Ureter (tissue), 1 donor: Measurements from ENCODE around the gene DHX34. TPM values are rescaled to one million over a fixed set of nuclear protein-coding genes. Genes with fewer than 3 reads are reported as not detected.
"Not testable (repeated sequence)": the region's sequence is repeated elsewhere in the genome, so short reads cannot be mapped to it uniquely, and the experiment has no call there.

Experiments used
- DNase-seq: peaks from one replicate; pipeline ENCODE4 v3.0.0-alpha.2; 2020; ENCODE audit warnings: low spot score
- total RNA-seq: library from RNA; stranded (reverse); gene quantifications from one replicate; pipeline ENCODE4 v1.2.4, GENCODE V29; 2023
- donor health status: DM: yes; HTN: yes; CAD: no.

Gene DHX34
- total RNA-seq, 1 donor from 2014 or later, result 20.6 TPM

DNA sequence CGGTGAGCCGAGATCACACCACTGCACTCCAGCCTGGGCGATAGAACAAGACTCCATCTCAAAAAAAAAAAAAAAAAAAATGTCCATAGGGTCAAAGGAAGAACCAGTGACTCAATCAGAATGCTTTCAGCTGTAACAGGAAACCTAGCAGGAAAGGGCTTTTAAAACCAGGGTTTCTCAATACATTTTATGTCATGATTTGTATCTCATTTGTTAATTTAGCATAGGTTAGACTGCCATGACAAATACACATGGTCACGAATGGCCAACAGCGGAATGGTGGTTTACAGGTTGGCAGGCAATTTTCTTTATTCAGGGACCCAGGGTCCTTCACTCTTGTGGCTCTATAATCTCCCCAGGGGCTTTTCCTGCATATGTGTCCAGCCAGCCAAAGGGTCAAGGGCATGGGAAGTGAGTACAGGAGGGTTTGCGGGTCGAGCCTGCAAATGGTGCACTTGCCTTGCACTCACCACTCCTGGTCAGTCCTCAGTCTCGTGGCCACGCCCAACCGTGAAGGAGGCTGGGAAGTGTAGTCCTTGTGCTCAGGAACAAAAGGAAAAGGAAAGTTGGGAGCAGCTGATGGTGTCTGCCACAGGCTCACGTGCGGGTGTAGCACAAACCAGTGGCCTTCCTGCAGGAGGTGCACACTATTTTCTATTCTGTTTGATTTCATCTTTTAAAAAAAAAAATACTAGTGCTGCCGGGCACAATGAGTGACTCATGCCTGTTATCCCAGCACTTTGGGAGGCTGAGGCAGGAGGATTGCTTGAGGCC lies 14.8 kb downstream of the DHX34 start:
- DNase-seq, result no peak

DNA sequence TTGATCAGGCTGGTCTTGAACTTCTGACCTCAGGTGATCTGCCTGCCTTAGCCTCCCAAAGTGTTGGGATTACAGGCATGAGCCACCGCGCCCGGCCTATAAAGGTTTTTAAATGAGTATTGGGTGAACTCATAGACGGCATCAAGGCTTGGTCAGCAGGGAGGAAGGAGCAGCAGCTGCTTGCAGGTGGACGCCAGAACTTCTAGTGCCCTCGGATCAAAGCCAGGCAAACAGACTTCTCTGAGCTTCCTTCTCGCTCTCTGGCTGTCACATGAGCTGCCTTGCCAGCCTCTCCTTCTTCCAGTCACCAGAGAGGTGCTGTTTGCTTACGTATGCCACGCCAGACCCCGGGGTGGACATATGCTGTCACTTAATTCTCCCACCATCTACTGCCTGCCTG lies 16.3 kb downstream of the DHX34 start:
- not testable (repeated sequence) for DNase-seq

DNA sequence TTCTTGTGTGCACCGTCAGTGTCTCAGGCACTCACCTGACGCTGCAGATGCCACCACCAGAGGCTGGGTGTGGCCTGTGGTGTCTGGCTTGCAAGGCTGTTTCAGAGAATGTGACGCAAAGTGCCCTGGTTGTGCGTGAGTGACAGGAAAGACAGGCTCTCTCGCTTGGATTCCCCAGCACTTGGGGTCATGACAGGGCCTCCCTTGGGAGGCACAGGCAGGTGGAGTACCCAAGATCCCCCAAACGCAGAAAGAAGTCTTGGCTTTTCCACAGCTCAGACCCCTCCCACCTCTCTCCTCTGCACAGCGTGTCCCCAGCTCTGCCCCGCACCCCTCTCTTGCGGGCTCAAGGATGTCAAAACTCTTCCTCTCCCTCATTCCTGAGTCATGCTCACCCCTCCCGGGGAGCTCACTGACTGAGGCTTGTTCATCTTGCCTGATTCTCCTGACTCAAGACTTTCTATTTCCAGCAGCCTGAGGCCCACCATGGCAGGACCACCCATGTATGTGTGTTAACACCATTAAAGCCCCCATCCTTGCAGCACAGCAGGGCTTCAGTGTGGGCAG lies 21.0 kb downstream of the DHX34 start:
- DNase-seq, result no peak

DNA sequence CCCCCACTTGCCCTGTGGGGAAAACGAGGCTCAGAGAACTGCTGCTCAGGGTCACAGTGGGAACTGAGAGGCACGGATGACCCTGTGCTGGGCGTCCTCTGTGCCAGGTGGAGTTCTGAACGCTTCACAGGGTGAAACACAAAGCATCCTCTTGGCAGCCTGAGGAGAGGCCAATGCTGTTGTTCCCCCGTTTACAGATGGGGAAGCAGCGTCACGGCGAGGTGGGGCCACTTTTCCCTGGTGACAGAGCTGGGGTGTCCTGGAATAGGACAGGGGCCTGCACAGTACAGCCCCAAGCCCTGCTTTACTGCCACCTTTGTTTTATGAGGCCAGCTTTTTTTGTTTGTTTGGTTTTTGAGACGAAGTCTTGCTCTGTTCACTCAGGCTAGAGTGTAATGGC lies 22.1 kb downstream of the DHX34 start:
- DNase-seq, result no peak

DNA sequence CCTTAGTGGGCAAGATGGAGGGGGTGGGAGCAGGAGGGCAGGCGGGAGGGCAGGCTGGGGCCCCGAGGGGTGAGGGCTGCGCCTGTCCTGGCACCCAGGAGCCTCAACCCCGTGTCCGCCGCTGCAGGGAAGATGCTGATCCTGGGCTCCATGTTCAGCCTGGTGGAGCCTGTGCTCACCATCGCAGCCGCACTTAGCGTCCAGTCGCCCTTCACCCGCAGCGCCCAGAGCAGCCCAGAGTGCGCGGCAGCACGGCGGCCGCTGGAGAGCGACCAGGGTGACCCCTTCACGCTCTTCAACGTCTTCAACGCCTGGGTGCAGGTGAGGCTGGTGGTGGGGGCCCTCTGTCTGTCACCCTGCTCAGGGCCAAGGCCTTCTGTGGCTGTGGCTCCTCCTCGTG lies 23.5 kb downstream of the DHX34 start:
- DNase-seq, result no peak

DNA sequence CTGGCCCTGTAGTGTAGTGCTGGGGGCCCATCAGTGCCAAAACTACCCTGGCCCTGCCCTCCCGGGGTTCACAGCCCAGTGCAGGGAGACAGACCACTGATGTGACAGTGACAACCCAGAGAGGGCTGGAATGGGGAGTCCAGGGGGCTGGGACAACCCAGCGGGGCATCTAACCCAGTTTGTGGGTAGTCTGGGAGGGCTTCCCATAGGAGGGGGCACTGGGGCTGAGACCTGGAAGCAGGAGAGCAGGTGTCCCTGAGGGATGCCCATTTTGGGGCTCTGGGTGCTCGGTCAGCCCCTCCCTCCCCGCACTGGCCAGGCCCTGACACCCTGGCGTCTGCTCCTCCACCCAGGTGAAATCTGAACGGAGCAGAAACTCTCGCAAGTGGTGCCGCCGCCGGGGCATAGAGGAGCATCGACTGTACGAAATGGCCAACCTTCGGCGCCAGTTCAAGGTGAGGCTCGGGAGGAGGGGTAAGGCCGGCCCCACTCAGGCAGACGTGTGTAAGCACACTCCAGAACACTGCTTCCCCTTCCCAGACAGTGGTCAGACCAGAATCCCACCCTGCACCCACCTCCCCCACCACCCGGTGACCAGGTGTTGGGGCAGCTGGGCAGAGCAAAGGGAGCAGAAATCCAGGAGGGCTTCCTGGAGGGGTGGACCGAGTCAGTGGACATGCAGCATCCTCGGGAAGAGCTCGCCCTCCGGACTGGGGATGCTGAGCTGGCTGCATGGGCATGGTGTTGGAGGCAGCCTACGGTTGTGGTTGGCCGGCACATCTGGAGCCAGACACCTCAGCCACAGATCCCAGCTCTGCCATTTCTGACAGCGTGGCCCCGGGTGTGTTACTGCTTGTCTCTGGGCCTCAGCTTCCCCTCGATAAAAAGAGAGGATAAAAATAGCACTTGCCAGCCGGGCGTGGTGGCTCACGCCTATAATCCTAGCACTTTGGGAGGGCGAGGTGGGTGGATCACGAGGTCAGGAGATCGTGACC lies 24.4 kb downstream of the DHX34 start:
- DNase-seq, result no peak

DNA sequence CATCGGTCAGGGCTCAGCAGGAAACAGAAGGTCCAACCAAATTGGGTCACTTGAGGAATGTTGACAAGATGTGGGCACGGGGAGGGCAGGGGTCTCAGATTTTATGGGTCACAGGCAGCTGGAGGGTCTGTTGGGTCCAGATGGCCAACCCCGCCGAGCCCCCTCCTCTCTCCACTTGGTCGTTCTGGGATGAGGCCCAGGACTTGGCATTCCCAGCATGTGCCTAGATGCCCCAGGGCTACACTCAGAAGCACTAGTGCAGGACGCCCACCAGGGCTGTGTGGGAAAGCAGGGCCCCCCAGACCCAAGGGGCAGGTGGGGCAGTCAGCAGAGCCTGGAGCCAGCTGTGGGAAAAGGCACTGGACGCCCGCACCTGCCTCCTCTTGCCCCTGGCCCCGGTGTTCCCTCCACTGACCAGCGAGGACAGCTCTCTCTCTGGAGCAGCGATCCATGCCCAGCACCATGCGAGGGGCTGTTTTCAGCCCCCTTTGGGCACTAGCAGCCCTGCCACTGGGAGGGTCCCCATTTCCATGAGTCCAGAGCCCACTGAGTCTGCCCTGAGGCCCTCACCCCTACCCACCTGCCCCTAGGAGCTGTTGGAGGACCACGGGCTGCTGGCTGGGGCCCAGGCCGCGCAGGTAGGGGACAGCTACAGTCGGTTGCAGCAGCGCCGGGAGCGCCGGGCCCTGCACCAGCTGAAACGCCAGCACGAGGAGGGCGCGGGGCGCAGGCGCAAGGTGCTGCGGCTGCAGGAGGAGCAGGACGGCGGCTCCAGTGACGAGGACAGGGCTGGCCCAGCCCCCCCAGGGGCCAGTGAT lies 26.0 kb downstream of the DHX34 start:
- no peak for DNase-seq

DNA sequence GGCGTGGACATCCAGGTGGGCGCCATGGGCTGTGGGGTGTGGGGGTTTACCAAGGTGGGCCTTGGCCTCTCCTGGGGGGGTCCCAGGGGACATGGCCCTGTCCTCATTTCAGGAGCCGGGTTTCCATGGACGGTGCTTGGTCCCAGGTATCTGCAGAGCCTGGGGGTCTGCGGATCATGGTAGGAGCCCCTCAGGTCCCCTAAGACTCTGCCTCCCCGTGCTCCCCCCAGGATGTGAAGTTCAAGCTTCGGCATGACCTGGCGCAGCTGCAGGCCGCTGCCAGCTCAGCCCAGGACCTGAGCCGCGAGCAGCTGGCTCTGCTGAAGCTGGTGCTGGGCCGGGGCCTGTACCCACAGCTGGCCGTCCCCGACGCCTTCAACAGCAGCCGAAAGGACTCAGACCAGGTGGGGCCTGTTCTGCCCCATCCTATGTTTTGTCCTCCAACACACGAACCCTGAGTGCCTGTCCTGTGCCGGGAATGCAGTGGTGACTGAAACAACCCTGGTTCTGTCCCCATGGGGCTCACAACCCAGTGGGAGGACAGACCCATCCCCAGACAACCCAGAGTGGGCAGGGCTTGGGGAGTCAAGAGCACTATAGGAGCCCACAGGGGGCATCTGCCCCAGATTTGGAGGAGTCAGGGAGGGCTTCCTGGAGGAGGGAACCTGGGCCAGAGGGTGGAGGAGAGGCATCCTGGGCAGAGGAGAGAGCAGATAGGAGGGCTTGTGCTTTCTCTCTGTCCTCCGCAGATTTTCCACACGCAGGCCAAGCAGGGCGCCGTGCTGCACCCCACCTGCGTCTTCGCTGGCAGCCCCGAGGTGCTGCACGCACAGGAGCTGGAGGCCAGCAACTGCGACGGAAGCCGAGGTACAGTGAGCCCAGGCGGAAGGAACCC lies 26.8 kb downstream of the DHX34 start:
- DNase-seq, result no peak

DNA sequence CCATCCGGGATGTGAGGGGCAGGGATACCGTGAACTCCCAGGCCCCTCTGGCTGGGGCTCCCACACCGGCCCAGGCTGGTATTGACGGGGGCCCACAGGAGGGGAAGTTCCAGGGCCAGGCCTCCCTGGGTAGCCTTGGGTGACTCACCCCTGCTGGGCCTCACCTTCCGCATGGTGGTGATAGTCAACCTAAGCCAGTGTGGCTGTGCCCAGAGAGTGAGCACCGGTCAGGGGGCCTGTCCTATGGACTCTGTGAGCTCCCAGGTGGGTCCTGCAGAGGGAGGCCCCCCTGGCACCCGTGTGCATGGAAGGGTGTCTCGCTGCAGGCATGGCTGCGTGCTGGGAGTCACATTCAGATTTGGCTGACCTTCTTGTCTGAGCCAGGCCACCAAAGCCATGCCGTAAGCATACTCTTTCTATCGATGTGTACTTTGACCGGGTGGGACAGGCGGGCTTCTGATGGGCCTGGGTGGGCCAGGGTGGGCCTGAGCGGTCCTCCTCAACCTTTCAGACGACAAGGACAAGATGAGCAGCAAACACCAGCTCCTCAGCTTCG lies 27.6 kb downstream of the DHX34 start:
- no peak for DNase-seq

DNA sequence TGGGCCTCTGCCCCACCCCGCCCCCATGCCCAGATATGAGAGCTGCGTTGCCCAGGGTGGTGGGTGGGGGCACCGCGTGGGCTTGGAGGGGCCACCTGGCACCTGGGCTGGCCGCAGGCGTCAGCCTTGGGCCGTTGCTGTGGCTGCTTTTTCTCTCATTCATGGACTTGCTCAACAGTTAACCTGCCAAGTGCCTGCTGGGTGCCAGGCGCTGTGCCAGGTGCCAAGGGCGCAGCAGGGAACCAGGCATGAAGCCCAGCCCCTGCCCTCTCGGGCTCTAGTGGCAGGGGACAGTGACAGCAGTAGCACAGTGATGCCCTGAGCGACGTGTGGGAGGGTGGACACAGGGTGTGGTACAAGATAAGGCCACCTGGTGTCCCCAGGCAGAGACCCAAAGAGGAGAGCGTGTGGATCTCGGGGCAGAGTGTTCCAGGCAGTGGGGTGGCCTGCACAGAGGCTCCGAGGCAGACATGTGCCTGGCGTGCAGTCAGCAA lies 28.1 kb downstream of the DHX34 start:
- DNase-seq, result no peak

DNA sequence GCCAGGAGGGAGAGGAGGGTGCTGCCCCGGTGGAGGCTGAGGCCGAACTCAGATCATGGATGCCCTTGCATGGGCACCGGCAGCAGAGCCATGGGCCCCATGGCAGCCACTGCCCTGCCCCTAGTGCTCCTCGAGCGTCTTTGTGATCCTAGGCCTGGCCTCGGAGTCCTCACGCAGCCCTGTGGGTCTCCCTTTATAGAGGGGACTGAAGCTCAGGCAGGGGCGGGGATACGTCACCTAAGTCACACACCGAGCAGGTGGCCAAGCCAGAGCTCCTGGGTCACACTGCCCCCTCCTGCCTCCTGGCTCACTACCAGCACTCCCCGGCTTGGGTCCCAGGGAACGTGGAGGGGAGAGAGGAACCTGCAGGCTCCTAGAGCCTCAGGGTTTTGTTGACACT lies 28.7 kb downstream of the DHX34 start:
- DNase-seq, result no peak

DNA sequence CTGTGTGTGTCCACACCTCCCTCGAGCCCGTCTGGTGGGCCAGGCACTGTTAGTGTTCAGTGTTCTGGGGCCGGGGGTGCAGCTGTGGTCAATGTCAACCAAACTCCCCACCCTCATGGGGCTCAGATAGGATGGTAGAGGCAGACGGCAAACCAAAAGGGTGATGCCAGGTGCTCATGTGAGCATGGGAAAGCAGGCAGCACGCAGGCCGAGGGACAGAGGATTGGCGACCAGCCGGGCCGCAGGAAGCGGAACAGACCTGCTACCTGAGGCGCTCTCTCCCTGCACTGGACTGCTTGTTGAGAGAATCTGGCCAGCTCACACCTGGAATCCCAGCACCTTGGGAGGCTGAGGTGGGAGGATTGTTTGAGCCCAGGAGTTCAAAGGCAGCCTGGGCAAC lies 29.1 kb downstream of the DHX34 start:
- DNase-seq, result no peak

DNA sequence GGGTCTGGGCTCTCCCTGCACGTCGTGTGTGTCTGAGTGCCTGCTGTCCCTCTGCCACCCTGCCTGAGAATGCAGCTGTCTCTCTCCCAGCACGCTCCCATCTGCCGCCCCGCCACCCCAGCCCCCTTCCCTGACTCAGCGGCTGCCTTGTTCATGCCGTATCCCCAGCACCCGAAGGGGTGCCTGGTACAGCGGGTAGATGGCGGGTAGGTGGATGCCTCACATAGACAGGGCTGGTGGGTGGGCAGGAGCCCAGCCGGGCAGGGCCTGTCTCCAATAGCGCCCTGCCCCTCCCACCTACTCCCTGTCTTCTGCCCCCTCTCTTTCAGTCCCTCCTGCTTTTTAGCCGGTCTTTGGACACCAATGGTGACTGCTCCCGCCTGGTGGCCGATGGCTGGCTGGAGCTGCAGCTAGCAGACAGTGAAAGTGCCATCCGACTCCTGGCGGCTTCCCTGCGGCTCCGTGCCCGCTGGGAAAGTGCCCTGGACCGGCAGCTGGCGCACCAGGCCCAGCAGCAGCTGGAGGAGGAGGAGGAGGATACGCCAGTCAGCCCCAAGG lies 30.3 kb downstream of the DHX34 start:
- DNase-seq, result no peak

DNA sequence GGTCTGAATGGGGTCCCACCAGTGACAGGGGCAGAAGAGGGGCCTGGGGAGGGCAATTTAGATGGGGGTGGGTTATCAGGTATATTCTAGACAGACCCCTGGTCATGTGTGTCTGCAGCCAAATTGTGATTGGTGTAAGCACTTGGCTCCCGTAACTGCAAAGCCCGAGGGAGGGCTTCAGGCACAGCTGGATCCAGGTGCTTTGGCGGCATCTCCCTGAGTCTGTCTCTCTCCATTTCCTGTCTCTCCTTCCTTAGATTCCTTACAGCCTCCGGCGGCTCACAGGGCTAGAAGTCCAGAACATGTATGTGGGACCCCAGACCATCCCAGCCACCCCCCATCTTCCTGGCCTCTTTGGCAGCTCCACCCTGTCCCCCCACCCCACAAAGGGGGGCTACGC lies 31.4 kb downstream of the DHX34 start:
- DNase-seq, result no peak

DNA sequence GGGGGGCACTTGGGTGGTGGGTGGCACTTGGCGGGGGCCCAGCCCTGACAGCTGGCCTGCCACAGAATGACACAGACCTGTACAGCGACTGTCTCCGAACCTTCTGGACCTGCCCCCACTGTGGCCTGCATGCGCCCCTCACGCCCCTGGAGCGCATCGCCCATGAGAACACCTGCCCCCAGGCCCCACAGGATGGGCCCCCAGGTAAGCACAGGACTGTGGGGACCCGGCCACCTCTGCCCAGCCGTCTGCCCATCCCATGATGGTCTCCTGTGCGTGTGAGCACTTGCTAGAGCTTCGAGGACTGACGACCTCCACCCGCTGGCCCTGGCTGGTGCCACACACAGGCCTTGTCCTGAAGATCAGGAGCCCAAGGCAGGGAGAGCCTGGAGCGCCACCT lies 32.0 kb downstream of the DHX34 start:
- no peak for DNase-seq

DNA sequence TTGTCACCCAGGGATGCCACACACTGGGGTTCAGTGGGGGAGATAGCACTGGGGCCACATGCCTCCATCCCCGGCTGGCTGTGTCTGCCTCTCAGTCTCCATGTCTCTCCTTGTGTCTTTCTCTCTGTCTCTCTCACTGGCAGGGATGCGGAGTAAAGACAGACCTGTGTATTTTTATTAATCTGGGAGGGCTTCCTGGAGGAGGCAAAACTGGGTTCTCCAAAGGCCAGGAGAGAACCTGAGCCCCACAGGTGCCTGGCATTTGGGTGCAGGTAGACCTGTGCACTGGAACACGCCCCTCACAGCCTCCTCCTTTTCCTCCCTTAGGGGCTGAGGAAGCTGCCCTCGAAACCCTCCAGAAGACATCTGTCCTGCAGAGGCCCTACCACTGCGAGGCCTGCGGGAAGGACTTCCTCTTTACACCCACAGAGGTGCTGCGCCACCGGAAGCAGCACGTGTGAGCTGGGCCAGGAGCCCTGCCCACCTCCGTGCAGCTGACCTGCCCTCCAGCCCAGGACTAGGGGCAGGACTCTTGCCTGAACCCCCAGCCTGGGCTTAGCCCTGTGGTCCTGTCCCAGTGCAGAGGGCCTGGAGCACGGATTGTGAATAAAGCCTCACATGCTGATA lies 32.7 kb downstream of the DHX34 start:
- no peak for DNase-seq

DNA sequence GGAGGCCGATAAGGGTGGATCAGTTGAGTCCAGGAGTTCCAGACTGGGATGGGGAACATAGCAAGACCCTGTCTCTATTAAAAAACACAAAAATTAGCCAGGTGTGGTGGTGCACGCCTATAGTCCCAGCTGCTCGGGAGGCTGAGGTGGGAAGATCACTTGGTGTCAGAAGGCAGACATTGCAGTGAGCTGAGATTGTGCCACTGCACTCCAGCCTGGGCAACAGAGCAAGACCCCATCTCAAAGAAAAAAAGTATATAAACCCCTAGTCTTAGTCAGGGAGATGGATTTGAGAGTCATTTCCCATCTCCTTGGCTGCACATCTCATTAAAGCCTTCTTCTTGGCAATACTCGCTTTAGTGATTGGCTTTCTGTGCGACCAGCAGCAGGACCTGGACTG lies 34.8 kb downstream of the DHX34 start:
- not testable (repeated sequence) for DNase-seq

DNA sequence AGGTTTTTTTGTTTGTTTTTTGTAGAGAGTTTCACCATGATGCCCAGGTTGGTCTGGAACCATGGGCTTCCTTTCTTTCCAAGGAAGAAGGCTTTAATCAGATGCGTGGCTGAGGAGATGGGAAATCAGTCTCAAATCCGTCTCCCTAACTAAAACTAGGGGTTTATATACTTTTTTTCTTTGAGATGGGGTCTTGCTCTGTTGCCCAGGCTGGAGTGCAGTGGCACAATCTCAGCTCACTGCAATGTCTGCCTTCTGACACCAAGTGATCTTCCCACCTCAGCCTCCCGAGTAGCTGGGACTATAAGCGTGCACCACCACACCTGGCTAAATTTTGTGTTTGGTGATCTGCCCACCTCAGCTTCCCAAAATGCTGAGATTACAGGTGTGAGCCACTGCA lies 35.4 kb downstream of the DHX34 start:
- not testable (repeated sequence) for DNase-seq

DNA sequence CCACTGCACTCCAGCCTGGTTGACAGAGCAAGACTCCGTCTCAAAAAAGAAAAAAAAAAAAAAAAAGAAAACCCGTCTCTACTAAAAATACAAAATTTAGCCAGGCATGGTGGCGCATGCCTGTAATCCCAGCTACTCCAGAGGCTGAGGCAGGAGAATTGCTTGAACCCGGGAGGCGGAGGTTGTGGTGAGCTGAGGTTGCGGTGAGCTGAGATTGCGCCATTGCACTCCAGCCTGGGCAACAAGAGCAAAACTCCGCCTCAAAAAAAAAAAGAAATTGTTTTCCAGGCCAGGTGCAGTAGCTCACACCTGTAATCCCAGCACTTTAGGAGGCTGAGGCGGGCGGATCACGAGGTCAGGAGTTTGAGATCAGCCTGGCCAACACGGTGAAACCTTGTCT lies 37.5 kb downstream of the DHX34 start:
- not testable (repeated sequence) for DNase-seq
